SK-N-SH (cell line): ENCODE data around the gene KCNH3.

Source experiments
- CTCF ChIP-seq: fragments of 200-600 bp; sonication (generic); IDR thresholded peaks from 2 replicates; pipeline ENCODE4 v1.6.1; 2017; ENCODE audit warnings: antibody characterized with exemption, mild to moderate bottlenecking, moderate library complexity
- EZH2phosphoT487 ChIP-seq: fragments of 200-600 bp; sonication (generic); IDR thresholded peaks from 2 replicates; pipeline ENCODE4 v1.6.1; 2017; ENCODE audit warnings: low read depth, mixed run types, mild to moderate bottlenecking, antibody characterized with exemption, moderate library complexity, borderline replicate concordance
- GABPA ChIP-seq: IDR thresholded peaks from 2 replicates; pipeline ENCODE4 v1.4.0; 2012; ENCODE audit warnings: low read depth, mild to moderate bottlenecking
- MAX ChIP-seq: IDR thresholded peaks from 2 replicates; pipeline ENCODE4 v1.4.0; 2012; ENCODE audit warnings: low read depth
- NFIC ChIP-seq: IDR thresholded peaks from 2 replicates; pipeline ENCODE4 v1.4.0; 2012; ENCODE audit warnings: borderline replicate concordance
- PBX3 ChIP-seq: IDR thresholded peaks from 2 replicates; pipeline ENCODE4; 2012
- RFX5 ChIP-seq: IDR thresholded peaks from 2 replicates; pipeline ENCODE4 v1.6.1; 2012; ENCODE audit warnings: mild to moderate bottlenecking, improper control_type of control experiment, low read length
- TCF12 ChIP-seq: IDR thresholded peaks from 2 replicates; pipeline ENCODE4 v1.4.0; 2012
- YY1 ChIP-seq: IDR thresholded peaks from 2 replicates; pipeline ENCODE4 v1.4.0; 2012; ENCODE audit warnings: low read depth, mild to moderate bottlenecking

DNA sequence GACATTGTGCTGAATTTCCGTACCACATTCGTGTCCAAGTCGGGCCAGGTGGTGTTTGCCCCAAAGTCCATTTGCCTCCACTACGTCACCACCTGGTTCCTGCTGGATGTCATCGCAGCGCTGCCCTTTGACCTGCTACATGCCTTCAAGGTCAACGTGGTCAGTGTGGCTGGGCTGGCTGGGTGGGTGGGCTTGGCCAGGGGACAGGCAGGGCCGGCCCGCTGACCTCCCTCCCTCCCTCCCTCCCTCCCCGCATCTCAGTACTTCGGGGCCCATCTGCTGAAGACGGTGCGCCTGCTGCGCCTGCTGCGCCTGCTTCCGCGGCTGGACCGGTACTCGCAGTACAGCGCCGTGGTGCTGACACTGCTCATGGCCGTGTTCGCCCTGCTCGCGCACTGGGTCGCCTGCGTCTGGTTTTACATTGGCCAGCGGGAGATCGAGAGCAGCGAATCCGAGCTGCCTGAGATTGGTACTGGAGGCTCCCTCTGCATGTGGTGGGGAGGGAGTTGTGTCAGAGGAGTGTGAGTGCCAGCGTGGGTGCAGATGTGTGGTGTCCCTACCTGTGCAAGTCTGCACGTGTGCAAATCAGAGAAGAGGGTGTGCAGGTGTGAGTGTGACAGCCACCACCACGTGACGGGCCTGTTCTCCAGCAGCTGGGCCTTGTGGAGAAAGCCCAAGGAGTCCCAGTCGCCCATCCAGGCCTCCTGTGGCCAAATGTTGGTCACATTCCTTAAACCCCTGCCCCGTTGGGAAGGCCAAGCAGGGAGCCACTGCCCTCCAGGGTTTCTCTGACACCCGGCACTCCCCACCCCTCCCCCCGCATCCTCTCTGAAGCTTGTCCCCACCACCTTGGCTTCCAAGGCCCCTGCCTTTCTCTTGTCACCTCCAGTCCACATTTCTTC is 5.3 kb downstream of the KCNH3 start:
- TF ChIP-seq TCF12 (no peak), CTCF (no peak), PBX3 (no peak), EZH2phosphoT487 (no peak), GABPA (no peak), MAX (no peak), NFIC (no peak), RFX5 (no peak), YY1 (no peak)
